PC-3 (cell line): Measurements from ENCODE around the gene C17orf58. TPM values are rescaled to one million over a fixed set of nuclear protein-coding genes. Genes with fewer than 3 reads are reported as not detected.
A peak's percentile ranks its signal among the peaks of the same experiment; 100 is the strongest.
"Not testable (repeated sequence)": the region's sequence is repeated elsewhere in the genome, so short reads cannot be mapped to it uniquely, and the experiment has no call there.

Experiments used
- ATAC-seq: fragments of 200-7000 bp; cut with Tn5 transposase; 2 replicates; pipeline ENCODE4 v1.9.1; 2020; ENCODE audit warnings: mild to moderate bottlenecking, moderate library complexity
- BruUV-seq: library from RNA; stranded (reverse); fragments of 400-500 nt; replicated peaks from 2 replicates; lab custom pipeline; 2021; lab: Mats Ljungman, UMichigan
- CTCF ChIA-PET: fragments of 300-600 bp; sonication (Branson Sonifier 250); formaldehyde crosslinking; loops from one replicate; lab custom pipeline; 2022; ENCODE audit warnings: antibody characterized with exemption; lab: Charles Lee
- POLR2A ChIA-PET: fragments of 300-600 bp; sonication (Branson Sonifier 250); formaldehyde crosslinking; loops from one replicate; lab custom pipeline; 2022; ENCODE audit warnings: antibody characterized with exemption; ENCODE audit not compliant: unreplicated experiment; lab: Charles Lee
- DNase-seq: peaks from one replicate; pipeline ENCODE4 v3.0.0-alpha.2; 2015
- H2AFZ ChIP-seq: fragments of 300-600 bp; sonication (generic); 2 replicates; pipeline ENCODE4 v1.6.0; 2016; ENCODE audit warnings: antibody characterized with exemption, low read length
- H3F3A ChIP-seq: fragments of 300-600 bp; sonication (generic); one replicate; pipeline ENCODE4 v1.6.0; 2017; ENCODE audit warnings: antibody characterized with exemption, low read length, control low read depth, mild to moderate bottlenecking; ENCODE audit not compliant: unreplicated experiment
- H3K27ac ChIP-seq: fragments of 300-600 bp; sonication (generic); 2 replicates; pipeline ENCODE4 v1.5.1; 2016; ENCODE audit warnings: mild to moderate bottlenecking, low read length
- H3K27me3 ChIP-seq: fragments of 300-600 bp; sonication (generic); 2 replicates; pipeline ENCODE4 v1.6.1; 2016; ENCODE audit warnings: low read length, mixed read lengths
- H3K36me3 ChIP-seq: fragments of 300-600 bp; sonication (generic); 2 replicates; pipeline ENCODE4 v1.6.1; 2016; ENCODE audit warnings: low read depth, mixed run types, low read length, mixed read lengths
- H3K4me1 ChIP-seq: fragments of 300-600 bp; sonication (generic); 2 replicates; pipeline ENCODE4 v1.5.1; 2016; ENCODE audit warnings: low read length; ENCODE audit not compliant: insufficient read depth
- H3K4me2 ChIP-seq: fragments of 300-600 bp; sonication (generic); 2 replicates; pipeline ENCODE4 v1.6.0; 2016; ENCODE audit warnings: low read length
- H3K4me3 ChIP-seq: fragments of 300-600 bp; sonication (generic); 2 replicates; pipeline ENCODE4 v1.5.1; 2016; ENCODE audit warnings: mild to moderate bottlenecking, low read length, mixed read lengths
- H3K79me2 ChIP-seq: fragments of 300-600 bp; sonication (generic); 2 replicates; pipeline ENCODE4 v1.6.1; 2017; ENCODE audit warnings: low read length, mixed read lengths
- H3K9ac ChIP-seq: fragments of 300-600 bp; sonication (generic); 2 replicates; pipeline ENCODE4 v1.6.0; 2016; ENCODE audit warnings: mild to moderate bottlenecking, low read length
- H3K9me2 ChIP-seq: fragments of 300-600 bp; sonication (generic); replicated peaks from 2 replicates; pipeline ENCODE4 v1.6.1; 2016; ENCODE audit warnings: mixed run types, low read length, mixed read lengths
- H3K9me3 ChIP-seq: fragments of 300-600 bp; sonication (generic); 2 replicates; pipeline ENCODE4 v1.6.1; 2016; ENCODE audit warnings: low read length, mixed read lengths
- H4K20me1 ChIP-seq: fragments of 300-600 bp; sonication (generic); 2 replicates; pipeline ENCODE4 v1.6.1; 2016; ENCODE audit warnings: low read length, mixed read lengths
- CTCF ChIP-seq: fragments of 300-600 bp; sonication (generic); conservative IDR thresholded peaks from 2 replicates; pipeline ENCODE4 v1.5.1; 2017; ENCODE audit warnings: antibody characterized with exemption, low read depth, mild to moderate bottlenecking, low read length
- EZH2 ChIP-seq: fragments of 300-600 bp; sonication (generic); IDR thresholded peaks from one replicate; pipeline ENCODE4 v1.6.1; 2017; ENCODE audit warnings: antibody characterized with exemption, mild to moderate bottlenecking, low read length; ENCODE audit not compliant: unreplicated experiment
- EZH2phosphoT487 ChIP-seq: fragments of 300-600 bp; sonication (generic); IDR thresholded peaks from 2 replicates; pipeline ENCODE4 v1.6.1; 2018; ENCODE audit warnings: mild to moderate bottlenecking, antibody characterized with exemption, low read length, borderline replicate concordance
- intact Hi-C: fragments of 100-400 bp; cut with micrococcal nuclease; formaldehyde crosslinking; loops from 2 replicates; pipeline ENCODE4 v1.9.0; 2023
- total RNA-seq: library from RNA; depleted of rRNA; stranded (reverse); fragments of >200 nt; gene quantifications from 2 replicates; pipeline ENCODE4 v1.2.3, GENCODE V29; 2014

Gene C17orf58
- total RNA-seq, 1 experiment from 2014 or later: 25.3 TPM

- intact Hi-C loops: no loop called here
- Histone ChIP-seq H3K79me2 (no peaks in the 10 kb centered on the region), H3K4me1 (peaks cover 7% of the 10 kb centered on the region), H3K4me3 (no peak overlapping the region), H4K20me1 (no peaks in the 10 kb centered on the region), H3F3A (no peaks in the 10 kb centered on the region), H3K9me2 (no peaks in the 10 kb centered on the region; the same call in 1 of the 2 replicates), H3K27ac (no peak overlapping the region), H3K4me2 (no peak overlapping the region), H2AFZ (no peak overlapping the region), H3K9ac (no peak overlapping the region), H3K36me3 (no peaks in the 10 kb centered on the region), H3K9me3 (no peaks in the 10 kb centered on the region), H3K27me3 (no peaks in the 10 kb centered on the region)
- DNase-seq (no peak), ATAC-seq (no peak)
- BruUV-seq: no TSS peak
- ChIA-PET POLR2A (no interaction called here), CTCF (interaction anchor here (0.6 kb wide), 1 partner anchor 76 kb away, joined by 5 read pairs; no protein-coding TSS in a partner anchor)
- no peak for TF ChIP-seq EZH2
- no peak for TF ChIP-seq EZH2phosphoT487
- no peak for TF ChIP-seq CTCF
Measured at GRCh38 chr17:68029512-68030215, 33.4 kb upstream of the C17orf58 start.

GRCh38 chr17:68022547-68022946 is 26.3 kb upstream of the C17orf58 start:
- H3K4me2 ChIP-seq, H4K20me1 ChIP-seq, POLR2A ChIA-PET, H3K79me2 ChIP-seq, H3K9ac ChIP-seq, DNase-seq, BruUV-seq, H3K4me1 ChIP-seq, H3K9me3 ChIP-seq, H3K27ac ChIP-seq, H2AFZ ChIP-seq, ATAC-seq, CTCF ChIA-PET, intact Hi-C loops, H3K27me3 ChIP-seq, H3K9me2 ChIP-seq, H3F3A ChIP-seq, H3K4me3 ChIP-seq, H3K36me3 ChIP-seq: not testable (repeated sequence)
- peak; percentile 30; the same call in 1 of the 2 replicates for TF ChIP-seq CTCF

GRCh38 chr17:68021963-68022362 is 25.7 kb upstream of the C17orf58 start:
- Histone ChIP-seq H4K20me1 (no peaks in the 10 kb centered on the region), H3K36me3 (no peaks in the 10 kb centered on the region), H3K9ac (no peak overlapping the region), H2AFZ (no peak overlapping the region), H3K79me2 (no peaks in the 10 kb centered on the region), H3K27me3 (no peaks in the 10 kb centered on the region), H3K9me2 (no peaks in the 10 kb centered on the region), H3K4me1 (peaks cover 5% of the 10 kb centered on the region), H3K9me3 (no peaks in the 10 kb centered on the region), H3F3A (no peaks in the 10 kb centered on the region), H3K4me3 (no peak overlapping the region), H3K27ac (no peak overlapping the region), H3K4me2 (no peak overlapping the region)
- POLR2A ChIA-PET: interaction anchor here (0.6 kb wide), 1 partner anchor 14 kb away, joined by 10 read pairs; the partner anchor contains the start of gene KPNA2
- intact Hi-C loops: no loop called here
- BruUV-seq: no TSS peak
- no peak for DNase-seq
- ATAC-seq: no peak
- CTCF ChIA-PET: no interaction called here
- TF ChIP-seq CTCF (no peak), EZH2phosphoT487 (no peak), EZH2 (no peak)

- POLR2A ChIA-PET: interaction anchor here (0.6 to 1.2 kb wide), 2 partner anchors 14 to 24 kb away, joined by 4 to 6 read pairs; partner anchors contain the start of gene KPNA2
- H3K79me2 ChIP-seq, H4K20me1 ChIP-seq, H3K9me3 ChIP-seq, H3F3A ChIP-seq, H3K36me3 ChIP-seq, H3K4me1 ChIP-seq, H3K9me2 ChIP-seq, H3K27ac ChIP-seq, ATAC-seq, BruUV-seq, H3K27me3 ChIP-seq, DNase-seq: not testable (repeated sequence)
- H2AFZ ChIP-seq: peak overlapping the region; percentile 94
- intact Hi-C loops: loop anchor here (1.0 kb wide), 1 partner anchor 15 kb away; the partner anchor contains the start of gene KPNA2
- peak overlapping the region; percentile 89 for H3K4me2 ChIP-seq
- CTCF ChIA-PET: interaction anchor here (0.6 kb wide), 1 partner anchor 1447 kb away, joined by 3 read pairs; no protein-coding TSS in a partner anchor
- H3K4me3 ChIP-seq: peak overlapping the region; percentile 68
- H3K9ac ChIP-seq: peak overlapping the region; percentile 81
Measured at GRCh38 chr17:68020791-68021190, 24.5 kb upstream of the C17orf58 start.
